Liver (tissue), 3 donors: ENCODE data around the gene DTL.

Experiments used
- EGR1 ChIP-seq, 2 donors: IDR thresholded peaks; 2 replicates each; pipeline ENCODE4 v1.6.1; 2016 to 2018; ENCODE audit warnings: antibody characterized with exemption in 2 of 2, low read depth in 2 of 2
- JUND ChIP-seq, 2 donors: IDR thresholded peaks; 2 replicates each; pipeline ENCODE4 v1.6.1; 2016; ENCODE audit warnings: antibody characterized with exemption in 2 of 2
- RAD21 ChIP-seq, 2 donors: IDR thresholded peaks; 2 replicates each; pipeline ENCODE4 v1.6.1; 2016; ENCODE audit warnings: antibody characterized with exemption in 2 of 2, mild to moderate bottlenecking in 2 of 2
- SP1 ChIP-seq: IDR thresholded peaks from 2 replicates; pipeline ENCODE4 v1.6.1; 2018; ENCODE audit warnings: antibody characterized with exemption, mild to moderate bottlenecking
- TAF1 ChIP-seq: conservative IDR thresholded peaks from 2 replicates; pipeline ENCODE4 v1.6.1; 2016; ENCODE audit warnings: antibody characterized with exemption, mild to moderate bottlenecking
- YY1 ChIP-seq: IDR thresholded peaks from 2 replicates; pipeline ENCODE4 v1.6.1; 2016; ENCODE audit warnings: antibody characterized with exemption, mild to moderate bottlenecking
- TF ChIP-seq, protein P1 (sequence below): fragments of 150-350 bp; IDR thresholded peaks from 2 replicates; pipeline ENCODE4 v1.5.1; 2017; ENCODE audit warnings: improper control_type of control experiment, low read depth, low read length; ENCODE audit not compliant: missing input control
- TF ChIP-seq, protein P2 (sequence below): IDR thresholded peaks from 2 replicates; pipeline ENCODE4 v1.6.1; 2016; ENCODE audit warnings: antibody characterized with exemption
- TF ChIP-seq, protein P3 (sequence below): IDR thresholded peaks from 2 replicates; pipeline ENCODE4 v1.6.1; 2016; ENCODE audit warnings: antibody characterized with exemption, mild to moderate bottlenecking
- TF ChIP-seq, protein P4 (sequence below): IDR thresholded peaks from 2 replicates; pipeline ENCODE4 v1.6.1; 2016; ENCODE audit warnings: antibody characterized with exemption
- donor health status: healthy.
- donor health status: healthy.

DNA sequence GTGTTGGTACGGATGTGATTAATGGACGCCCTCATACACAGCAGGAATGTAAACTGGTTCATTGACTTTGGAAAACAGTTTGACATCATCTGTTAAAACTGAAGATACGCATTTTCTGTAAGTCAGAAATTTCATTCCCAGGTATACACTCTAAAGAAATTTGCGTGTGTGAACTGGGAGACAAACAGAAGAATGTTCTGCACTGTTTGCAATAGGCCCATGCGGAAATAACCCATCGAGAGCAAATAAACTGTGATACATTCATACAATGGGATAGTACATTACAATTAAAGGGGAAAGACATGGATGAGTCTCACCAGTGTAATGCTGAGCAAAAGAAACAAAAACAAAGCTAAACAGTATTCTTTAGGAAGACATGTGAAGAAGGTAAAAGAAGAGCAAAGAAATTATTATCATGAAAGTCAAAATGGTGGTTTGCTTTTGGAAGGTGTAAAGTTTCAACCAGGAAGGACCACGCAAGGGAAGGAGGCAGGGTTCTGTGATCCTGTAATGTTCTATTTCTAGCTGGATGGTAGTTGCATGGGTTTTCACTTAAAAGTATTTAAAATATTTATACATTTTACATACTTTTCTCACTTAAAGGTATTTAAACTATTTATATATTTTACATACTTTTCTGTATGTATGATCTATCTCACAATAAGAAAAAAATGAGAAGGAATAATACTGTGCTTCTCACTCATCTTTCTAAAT is 30.5 kb upstream of the DTL start:
- TF ChIP-seq SP1 (no peak), YY1 (no peak), EGR1 (IDR thresholded peaks at IDR 0.05; ENCODE audit: low read depth in 2 of 2) (no peak), RAD21 (IDR thresholded peaks at IDR 0.05) (no peak), JUND (IDR thresholded peaks at IDR 0.05) (no peak), TAF1 (no peak)
- TF ChIP-seq, protein P1, sequence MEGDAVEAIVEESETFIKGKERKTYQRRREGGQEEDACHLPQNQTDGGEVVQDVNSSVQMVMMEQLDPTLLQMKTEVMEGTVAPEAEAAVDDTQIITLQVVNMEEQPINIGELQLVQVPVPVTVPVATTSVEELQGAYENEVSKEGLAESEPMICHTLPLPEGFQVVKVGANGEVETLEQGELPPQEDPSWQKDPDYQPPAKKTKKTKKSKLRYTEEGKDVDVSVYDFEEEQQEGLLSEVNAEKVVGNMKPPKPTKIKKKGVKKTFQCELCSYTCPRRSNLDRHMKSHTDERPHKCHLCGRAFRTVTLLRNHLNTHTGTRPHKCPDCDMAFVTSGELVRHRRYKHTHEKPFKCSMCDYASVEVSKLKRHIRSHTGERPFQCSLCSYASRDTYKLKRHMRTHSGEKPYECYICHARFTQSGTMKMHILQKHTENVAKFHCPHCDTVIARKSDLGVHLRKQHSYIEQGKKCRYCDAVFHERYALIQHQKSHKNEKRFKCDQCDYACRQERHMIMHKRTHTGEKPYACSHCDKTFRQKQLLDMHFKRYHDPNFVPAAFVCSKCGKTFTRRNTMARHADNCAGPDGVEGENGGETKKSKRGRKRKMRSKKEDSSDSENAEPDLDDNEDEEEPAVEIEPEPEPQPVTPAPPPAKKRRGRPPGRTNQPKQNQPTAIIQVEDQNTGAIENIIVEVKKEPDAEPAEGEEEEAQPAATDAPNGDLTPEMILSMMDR: no peak
- TF ChIP-seq, protein P2, sequence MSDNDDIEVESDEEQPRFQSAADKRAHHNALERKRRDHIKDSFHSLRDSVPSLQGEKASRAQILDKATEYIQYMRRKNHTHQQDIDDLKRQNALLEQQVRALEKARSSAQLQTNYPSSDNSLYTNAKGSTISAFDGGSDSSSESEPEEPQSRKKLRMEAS: no peak
- TF ChIP-seq, protein P3, sequence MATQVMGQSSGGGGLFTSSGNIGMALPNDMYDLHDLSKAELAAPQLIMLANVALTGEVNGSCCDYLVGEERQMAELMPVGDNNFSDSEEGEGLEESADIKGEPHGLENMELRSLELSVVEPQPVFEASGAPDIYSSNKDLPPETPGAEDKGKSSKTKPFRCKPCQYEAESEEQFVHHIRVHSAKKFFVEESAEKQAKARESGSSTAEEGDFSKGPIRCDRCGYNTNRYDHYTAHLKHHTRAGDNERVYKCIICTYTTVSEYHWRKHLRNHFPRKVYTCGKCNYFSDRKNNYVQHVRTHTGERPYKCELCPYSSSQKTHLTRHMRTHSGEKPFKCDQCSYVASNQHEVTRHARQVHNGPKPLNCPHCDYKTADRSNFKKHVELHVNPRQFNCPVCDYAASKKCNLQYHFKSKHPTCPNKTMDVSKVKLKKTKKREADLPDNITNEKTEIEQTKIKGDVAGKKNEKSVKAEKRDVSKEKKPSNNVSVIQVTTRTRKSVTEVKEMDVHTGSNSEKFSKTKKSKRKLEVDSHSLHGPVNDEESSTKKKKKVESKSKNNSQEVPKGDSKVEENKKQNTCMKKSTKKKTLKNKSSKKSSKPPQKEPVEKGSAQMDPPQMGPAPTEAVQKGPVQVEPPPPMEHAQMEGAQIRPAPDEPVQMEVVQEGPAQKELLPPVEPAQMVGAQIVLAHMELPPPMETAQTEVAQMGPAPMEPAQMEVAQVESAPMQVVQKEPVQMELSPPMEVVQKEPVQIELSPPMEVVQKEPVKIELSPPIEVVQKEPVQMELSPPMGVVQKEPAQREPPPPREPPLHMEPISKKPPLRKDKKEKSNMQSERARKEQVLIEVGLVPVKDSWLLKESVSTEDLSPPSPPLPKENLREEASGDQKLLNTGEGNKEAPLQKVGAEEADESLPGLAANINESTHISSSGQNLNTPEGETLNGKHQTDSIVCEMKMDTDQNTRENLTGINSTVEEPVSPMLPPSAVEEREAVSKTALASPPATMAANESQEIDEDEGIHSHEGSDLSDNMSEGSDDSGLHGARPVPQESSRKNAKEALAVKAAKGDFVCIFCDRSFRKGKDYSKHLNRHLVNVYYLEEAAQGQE: no peak
- TF ChIP-seq, protein P4, sequence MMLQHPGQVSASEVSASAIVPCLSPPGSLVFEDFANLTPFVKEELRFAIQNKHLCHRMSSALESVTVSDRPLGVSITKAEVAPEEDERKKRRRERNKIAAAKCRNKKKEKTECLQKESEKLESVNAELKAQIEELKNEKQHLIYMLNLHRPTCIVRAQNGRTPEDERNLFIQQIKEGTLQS: no peak
